GM12875 (cell line): Measurements from ENCODE around the gene MYO5A.

Experiments
- H3K4me3 ChIP-seq: one replicate; pipeline ENCODE4 v1.5.1; 2011; ENCODE audit warnings: low read depth, low read length, control low read depth
- TF ChIP-seq, protein P1 (sequence below): IDR thresholded peaks from 2 replicates; pipeline ENCODE4 v1.5.1; 2011; ENCODE audit warnings: low read depth, mild to moderate bottlenecking, control low read depth, inconsistent platforms, low read length, moderate library complexity, borderline replicate concordance; ENCODE audit not compliant: insufficient read depth

The MYO5A gene

GRCh38 chr15:52328680-52329079 lies 200.0 kb downstream of the MYO5A start:
- TF ChIP-seq, protein P1, sequence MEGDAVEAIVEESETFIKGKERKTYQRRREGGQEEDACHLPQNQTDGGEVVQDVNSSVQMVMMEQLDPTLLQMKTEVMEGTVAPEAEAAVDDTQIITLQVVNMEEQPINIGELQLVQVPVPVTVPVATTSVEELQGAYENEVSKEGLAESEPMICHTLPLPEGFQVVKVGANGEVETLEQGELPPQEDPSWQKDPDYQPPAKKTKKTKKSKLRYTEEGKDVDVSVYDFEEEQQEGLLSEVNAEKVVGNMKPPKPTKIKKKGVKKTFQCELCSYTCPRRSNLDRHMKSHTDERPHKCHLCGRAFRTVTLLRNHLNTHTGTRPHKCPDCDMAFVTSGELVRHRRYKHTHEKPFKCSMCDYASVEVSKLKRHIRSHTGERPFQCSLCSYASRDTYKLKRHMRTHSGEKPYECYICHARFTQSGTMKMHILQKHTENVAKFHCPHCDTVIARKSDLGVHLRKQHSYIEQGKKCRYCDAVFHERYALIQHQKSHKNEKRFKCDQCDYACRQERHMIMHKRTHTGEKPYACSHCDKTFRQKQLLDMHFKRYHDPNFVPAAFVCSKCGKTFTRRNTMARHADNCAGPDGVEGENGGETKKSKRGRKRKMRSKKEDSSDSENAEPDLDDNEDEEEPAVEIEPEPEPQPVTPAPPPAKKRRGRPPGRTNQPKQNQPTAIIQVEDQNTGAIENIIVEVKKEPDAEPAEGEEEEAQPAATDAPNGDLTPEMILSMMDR, result no peak
- no peak overlapping the region for H3K4me3 ChIP-seq

DNA sequence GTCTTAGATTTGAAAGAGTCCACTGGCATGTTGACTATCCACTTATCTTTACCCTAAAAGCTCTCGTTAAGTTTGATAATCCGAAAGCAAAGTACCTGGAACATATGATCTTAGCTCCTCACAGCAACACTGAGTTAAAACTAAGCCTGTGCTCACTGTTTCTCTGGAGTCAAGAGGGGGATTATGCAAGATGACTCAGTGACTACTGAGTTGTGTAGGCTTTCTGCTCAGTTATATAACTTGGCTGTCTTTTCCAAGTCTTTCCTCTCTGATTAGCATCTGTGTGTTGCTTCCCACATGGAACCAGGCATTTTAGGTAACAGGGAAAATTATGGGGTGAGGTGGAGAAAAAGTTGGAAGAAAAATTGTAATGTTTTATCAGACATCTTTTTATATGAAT lies 201.9 kb downstream of the MYO5A start:
- no peak overlapping the region for H3K4me3 ChIP-seq
- TF ChIP-seq, protein P1, result no peak

DNA sequence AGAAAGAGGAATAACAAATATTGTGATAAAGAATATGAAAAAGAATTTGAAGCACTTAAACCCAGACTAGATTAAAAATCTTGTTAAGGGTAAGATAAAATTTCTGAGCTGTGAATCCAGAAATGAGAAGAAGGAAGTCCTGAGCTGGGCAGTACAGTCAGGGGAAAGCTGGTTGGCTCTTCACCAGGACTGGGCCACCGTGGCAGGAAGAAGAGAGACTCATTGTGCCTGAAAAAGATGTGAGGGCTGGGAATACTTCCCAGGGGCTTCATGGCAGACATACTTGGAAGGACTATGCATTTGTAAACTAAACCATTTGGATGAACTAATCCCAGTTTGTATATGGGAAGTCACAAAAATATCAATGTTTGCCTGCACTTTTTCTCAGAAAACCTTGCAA lies 204.6 kb downstream of the MYO5A start:
- no peak overlapping the region for H3K4me3 ChIP-seq
- TF ChIP-seq, protein P1, result no peak

GRCh38 chr15:52318729-52319500 lies 209.8 kb downstream of the MYO5A start:
- TF ChIP-seq, protein P1, result no peak
- no peak overlapping the region for H3K4me3 ChIP-seq

DNA sequence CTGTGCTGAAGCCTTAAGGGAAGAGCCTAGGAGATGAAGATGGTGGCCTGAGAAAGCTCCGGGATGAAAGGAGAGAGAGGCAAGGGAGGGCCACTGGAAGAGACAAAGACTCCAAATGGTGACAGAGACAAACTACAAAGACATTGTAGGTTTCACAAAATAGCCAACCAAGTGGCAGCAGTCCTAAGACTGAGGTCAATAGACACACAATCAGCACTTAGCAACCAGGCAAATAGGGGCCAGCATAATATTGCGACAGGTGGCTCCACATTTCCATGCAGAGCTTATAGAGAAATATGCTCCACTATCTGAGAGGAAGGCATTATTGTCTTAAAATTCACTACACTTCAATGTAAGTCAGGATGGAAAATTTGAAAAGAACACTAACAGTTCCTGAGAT lies 211.0 kb downstream of the MYO5A start:
- no peak overlapping the region for H3K4me3 ChIP-seq
- TF ChIP-seq, protein P1, result no peak

DNA sequence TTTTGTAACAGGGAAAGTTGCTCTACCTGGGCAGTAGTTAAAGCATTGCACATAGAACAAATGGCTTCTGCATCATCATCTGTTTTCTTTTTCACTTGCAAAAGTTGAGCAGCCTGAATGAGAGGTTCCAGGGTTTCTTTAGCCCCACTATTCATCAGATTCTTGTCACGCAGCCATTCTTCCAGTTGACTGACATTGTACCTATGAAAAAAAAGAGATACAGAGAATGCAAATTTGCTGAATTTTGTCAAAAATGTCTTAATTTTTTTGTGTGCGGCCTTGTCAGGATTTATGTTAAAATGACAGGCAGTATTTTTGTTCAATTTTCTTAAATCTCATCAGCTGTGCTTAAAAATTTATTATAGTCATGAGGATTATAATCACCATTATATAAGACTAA lies 211.7 kb downstream of the MYO5A start:
- TF ChIP-seq, protein P1, result no peak
- H3K4me3 ChIP-seq, result no peak overlapping the region

GRCh38 chr15:52309154-52309548 lies 219.5 kb downstream of the MYO5A start:
- no peak overlapping the region for H3K4me3 ChIP-seq
- TF ChIP-seq, protein P1, result no peak
